A172 (cell line): Measurements from ENCODE around the gene RAB2B. TPM values are rescaled to one million over a fixed set of nuclear protein-coding genes. Genes with fewer than 3 reads are reported as not detected.

ENCODE experiments used
- DNase-seq: peaks from one replicate; pipeline ENCODE4 v3.0.0-alpha.2; 2015; ENCODE audit warnings: low spot score
- total RNA-seq: library from RNA; depleted of rRNA; stranded (reverse); fragments of >200 nt; shearing (Covaris generic); gene quantifications from 2 replicates; pipeline ENCODE4 v1.2.3, GENCODE V29; 2014; rRNA removed

RAB2B gene
- 9.2 and 9.4 TPM in 2 replicates for total RNA-seq

DNA sequence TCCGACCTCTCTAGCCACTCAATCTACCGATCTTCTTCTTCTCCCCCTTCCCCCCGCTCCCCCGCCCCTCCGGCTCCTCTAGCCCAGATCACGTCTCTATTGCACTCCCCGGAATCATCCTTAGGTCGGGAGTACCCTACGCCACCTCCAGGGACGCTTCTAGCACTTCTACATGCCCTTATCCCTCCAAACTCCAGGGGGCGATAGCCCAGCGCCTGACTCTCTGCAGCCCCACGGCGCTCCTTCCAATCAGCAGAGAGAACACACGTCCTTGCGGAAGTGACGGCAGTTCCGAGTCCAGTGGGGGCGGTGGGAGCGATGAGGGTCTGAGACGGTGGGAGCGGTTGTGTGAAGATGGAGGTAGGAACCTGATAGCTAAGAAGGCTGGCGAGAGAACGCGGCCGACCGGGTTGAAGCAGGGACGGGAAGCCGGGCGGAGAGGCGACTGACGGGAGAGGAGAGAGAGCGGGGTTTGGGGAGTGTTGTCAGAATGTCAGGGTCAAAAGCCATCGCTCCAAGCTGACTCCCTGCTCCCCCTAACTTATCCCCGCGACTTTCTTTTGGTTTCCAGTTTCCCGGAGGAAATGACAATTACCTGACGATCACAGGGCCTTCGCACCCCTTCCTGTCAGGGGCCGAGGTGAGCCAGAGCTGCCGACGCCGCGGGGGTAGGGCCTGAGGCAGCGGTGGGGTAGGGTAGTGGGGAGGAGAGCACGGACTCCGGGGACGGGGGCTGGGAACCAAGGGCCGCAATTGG, at the start of gene RAB2B, which contains the start of gene TOX4:
Gene RAB2B (minus strand): TSS at position 35 of the 757 bp plus-strand sequence. CDS start 87 bp downstream, outside the sequence.
Gene TOX4 (plus strand): TSS at position 271 of the 757 bp plus-strand sequence. CDS start 84 bp downstream, at position 355.
- peak; percentile 94 for DNase-seq

DNA sequence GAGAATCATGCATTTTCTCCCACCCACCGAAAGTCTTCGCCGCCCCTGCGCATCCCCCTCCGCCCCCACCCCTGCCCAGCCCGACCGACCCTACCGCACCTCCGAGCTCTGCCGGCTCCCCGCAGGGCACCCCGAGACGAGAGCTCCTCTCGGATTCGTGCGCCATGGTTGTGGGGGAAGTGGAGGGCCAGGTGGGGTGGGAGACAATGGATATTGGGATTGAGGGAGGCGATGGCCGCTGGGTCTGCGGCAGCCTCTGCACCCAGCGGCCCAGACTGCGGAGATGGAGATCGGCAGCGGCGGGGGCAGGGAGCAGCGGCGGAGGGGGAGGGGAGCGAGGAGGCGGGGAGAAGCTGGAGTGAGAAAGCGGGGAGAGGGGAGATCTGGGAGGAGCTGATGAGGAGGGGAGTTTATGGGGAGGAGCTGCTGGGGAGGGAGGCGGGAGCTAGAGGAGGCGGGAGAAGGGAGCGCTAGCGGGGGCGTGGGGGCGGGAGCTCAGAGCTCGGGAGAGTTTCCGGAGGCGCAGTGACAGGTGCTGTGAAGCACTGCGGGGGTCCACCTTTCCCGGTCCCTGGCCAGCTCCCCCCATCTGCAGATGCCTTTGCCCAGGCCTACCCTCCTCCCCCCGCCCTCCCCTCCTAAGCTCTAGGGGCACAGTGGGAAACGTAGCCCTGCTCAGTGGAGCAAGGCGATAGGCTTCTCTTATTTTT, 49.4 kb upstream of the RAB2B start, which contains the start of gene SALL2:
Gene SALL2 (minus strand): TSS at position 385 of the 710 bp plus-strand sequence. CDS start 219 bp downstream, at position 166.
- DNase-seq: peak; percentile 19

DNA sequence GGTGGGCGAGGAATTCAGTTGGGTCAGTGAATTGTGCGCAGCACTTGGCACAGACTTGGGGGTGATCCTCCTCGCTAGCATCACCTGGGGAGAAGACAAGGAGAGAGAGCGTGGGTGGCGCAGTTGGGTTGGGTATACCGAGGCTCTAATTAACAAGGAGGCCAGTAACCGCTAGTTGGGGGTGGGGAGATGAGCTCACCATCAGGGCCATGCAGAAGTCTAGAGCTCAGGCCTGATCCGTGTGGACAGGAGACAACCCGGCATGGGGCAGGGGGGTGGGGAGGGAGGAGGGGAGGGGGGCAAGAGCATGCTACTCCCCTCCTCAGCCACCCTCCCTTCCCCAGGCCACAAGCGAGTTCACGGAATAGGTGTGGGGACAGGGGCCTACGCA, 48.8 kb upstream of the RAB2B start:
- DNase-seq: no peak

DNA sequence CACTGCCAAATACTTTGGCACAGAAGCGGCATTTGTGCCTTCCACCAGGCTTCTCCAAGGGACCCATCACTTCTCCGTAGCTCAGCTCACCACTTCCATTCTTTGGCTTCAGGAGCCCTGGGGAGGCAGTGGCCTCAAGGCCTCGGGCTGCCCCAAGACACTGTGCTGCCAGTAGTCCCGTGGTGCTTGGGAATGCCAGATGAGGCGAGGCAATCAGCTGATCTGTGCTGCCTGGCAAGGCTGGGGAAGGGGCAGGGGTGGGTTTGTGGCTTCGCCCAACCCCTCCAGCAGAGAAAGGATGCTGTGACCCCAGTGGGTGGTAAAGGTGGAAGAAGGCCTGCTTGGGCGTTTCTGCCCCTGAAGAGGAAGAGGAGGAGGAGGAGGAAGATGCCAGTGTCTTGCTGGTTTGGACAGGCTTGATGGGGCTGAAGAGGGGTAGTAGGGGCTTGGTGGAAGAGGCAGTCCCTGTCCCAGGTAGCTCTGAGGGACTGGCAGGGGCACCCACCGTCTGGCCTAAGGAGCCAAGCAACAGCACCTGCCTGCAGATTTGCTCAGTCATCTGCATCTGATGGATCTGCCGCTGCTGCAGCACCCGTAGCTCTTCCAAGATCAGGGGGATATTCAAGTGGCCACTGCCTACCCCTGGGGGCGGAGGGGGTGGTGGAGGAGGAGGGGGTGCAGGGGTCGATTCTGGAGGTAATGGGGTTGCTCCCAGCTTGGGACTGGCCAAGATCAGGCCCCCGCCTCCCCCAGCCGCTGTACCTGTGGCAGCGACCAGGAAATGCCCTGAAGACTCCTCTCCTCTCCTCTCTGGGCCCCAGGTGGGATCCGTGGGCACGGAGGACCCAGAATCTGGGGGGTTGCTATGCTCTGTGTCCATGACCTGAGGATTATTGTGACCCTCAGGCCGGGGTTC, 48.1 kb upstream of the RAB2B start:
- DNase-seq: no peak

DNA sequence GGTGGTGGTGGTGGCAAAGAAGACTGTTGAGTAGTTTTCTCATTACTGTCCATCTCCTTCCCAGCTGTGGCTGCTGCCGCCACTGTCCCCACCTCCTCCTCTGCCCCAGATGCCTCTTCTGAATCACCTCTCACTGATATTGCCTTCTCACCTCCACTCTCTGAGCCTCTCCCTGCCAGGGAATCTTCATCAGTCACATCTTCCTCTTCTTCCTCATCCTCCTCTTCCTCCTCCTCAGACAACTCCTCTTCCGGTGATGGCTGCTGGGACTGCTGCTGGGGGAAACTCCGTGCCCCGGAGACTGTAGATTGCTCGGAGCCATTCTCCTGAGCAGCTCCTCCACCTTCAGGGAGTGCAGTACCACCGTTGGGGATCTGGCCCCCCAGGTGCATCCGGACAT, 46.4 kb upstream of the RAB2B start:
- DNase-seq: no peak

DNA sequence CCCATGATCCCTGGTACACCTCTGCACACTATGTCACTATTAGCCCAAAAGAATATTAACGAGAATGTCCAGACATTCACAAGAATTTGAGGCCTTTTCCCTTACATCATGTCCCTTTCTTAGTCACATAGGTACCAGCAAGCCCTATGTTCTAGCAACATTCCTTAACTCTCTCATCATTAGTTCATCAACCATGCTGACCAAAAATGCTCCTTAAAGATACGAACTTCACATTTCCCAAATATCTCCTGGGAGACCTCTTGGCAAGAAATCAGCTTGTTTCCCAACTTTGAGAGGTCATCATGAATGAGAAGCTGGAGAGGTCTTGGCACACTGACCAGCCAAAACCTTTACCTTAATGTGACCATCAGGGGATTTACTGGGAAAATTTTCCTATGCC, 44.7 kb upstream of the RAB2B start:
- DNase-seq: peak; percentile 8

DNA sequence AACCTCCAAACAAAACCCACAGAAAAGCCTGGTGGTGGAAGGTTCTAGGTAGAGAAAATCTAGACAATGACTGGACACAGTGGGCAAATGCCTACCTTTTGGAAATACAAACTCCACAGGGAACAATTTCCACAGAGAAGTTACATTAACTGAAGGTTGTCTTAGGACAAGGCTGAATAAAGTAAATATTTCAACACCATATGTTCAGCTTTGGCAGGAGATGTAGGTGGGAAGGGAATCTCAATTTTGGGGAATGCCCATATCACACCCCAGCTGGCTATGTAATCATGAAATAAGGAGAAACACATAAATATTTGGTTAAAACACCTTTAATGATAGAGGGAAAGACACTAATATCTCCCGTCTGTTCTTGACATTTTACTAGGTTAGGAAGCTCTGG, 44.0 kb upstream of the RAB2B start:
- no peak for DNase-seq

DNA sequence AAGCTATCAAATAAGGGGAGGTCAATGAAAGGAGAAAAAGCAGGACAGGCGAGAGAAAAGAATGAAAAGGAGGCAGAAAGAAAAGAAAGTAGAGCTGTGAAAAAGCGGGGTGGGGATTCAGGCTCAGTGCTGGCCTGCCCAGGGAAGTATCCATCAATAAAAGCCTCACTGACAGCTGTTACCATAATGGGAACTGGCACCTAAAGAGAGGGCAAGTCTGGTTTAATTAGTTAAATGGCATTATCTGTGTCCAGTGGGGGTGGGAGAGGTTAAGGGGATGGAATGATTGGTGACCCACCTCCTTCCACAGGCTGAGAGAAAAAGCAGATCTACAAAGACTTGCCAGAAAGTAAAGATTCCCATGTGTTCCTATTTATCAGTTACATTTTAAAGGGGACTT, 42.0 kb upstream of the RAB2B start:
- DNase-seq: no peak

DNA sequence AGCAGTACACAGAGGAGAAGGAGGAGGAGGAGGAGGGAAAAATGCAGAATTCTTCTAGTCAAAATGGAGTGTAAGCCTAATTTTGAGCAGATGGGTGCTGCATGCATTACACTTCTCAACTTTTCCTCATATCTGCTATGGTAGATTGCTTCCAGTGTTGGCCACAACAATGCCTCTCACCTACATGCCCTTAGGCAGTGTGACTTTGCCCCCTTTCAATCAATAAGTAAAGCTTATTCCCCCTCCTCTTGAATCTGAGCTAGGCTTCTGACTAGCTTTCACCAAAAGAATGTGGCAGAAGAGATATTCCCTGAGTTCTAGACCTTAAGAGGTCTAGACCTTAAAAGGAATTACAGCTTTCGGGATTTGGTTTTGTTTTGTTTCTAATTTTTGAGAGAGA, 37.6 kb upstream of the RAB2B start:
- no peak for DNase-seq

DNA sequence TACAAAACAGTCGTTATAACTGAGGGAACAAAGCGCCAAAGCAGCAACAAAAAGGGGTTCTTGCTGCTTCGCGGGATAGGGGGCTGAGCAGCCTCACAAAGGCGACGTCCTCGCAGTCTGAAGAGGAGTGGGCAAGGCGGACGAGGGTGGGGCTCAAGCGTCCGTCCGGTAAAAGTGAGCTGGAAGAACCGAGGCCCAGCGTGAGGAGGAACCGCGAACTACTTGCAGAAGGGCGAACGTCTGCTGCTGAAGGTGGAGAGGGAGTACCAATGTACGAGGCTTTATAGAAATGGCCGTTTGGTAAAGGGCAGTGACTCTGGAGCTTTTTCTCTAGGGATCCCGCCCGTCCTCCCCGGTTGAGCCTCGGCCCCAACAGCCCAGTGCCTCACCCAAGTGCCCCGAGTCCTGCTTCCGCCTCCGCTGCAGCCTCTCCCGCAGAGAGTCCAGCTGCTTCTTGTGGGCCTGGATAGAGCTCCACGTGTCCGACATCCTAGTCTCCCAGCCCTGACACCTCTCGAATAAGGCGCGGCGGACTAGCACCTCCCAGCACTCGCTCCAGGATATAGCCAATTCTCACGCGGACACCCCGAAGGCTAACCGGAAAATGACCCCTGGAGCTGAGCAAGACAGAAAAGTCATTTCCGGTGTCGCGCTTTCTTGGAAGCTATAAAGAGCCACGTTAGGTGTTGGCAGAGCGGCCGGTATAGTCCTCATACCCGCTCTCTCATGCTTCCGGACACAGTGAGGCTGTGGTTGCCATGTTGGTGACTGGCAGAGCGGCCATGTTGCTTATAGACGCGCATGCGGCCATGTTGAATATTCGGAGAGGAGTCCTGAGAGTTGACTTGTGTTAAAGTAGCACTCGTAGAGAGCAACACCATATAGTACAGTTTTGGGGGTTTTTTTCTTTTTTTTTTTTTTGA, 34.2 kb upstream of the RAB2B start, which contains the start of gene METTL3:
Gene METTL3 (minus strand): TSS at position 606 of the 923 bp plus-strand sequence. CDS start 117 bp downstream, at position 489.
- peak; percentile 97 for DNase-seq

DNA sequence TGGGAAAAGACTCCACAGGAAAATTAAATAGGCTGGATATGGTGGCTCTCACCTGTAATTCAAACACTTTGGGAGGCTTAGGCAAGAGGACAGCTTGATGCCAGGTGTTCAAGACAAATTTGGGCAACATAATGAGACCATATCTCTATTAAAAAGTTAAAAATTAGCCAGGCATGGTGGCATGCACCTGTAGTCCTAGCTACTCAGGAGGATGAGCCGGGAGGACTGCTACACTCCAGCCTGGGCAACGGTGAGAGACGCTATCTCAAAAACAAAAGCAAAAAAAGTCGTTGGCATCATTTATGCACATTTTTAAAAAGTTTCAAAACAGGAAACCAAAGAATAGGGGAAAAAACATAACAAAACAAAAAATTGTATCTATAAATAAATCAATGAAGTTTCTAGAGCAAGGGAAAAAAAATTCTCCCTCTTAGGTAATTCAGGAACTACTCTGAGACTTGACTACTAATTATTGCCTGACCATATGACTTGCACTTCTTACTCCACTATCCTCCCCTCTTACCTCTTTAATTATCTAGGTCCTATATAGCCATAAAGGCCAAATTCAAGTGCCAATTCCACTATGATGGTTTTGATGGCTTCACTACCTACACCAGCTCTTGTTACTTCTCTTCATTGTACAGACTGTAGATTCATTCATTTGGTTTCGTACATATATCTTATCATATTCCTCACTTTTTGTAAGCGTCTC, 32.8 kb upstream of the RAB2B start:
- DNase-seq: no peak

DNA sequence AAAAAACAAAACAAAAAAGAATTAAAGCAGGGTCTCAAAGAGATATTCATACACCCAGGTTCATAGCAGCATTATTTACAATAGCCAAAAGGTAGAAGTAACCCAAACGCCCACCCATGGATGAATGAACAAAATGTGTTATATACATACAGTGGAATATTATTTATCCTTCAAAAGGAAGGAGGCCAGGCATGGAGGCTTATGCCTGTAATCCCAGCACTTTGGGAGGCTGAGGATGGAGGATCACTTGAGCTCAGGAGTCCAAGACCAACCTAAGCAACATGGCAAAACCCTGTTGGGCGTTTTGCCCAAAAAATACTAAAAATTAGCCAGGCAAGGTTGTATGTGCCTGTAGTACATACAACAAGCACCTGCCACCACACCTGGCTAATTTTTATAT, 29.8 kb upstream of the RAB2B start:
- no peak for DNase-seq

DNA sequence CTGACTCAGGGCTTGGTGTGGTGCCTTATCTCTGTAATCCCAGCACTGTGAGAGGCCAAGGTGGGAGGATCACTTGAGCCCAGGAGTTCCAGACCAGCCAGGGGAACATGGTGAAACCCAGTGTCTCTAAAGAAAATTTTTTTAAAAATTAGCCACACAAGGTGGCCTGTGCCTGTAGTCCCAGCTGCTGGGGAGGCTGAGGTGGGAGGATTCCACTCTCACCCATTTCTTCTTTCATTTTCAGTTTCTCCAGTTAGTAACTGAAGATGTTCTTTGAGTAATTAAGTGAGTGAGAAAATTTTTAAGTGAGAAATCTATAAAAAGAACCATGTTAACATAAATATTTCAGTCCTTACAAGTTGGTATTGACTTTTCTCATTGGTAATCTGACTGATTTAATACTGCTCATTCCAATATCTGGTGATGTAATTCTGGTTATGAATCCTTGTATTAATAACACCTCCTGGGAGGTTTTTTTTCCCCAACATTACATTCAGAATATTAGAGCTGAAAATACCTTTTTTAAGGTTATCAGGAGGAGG, 28.3 kb upstream of the RAB2B start:
- DNase-seq: no peak

DNA sequence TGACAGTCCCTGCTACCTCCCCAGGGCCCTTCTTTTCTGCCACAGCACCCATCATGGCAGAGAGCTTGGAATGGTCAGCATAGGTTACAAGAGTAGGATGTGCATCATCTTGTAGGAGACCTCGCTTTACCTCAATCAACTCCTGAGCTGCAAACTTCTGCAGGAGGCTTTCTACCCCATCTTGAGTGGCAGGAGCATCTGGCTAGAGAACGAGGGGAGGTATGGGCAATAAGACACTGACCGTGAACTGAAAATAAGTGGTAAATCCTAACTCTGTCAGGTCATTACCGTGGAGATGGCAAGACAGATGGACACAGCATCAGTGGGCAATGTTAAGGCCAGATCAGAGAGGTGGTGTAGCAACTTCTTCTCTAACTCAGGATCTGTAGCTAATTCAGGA, 26.6 kb upstream of the RAB2B start:
- no peak for DNase-seq

DNA sequence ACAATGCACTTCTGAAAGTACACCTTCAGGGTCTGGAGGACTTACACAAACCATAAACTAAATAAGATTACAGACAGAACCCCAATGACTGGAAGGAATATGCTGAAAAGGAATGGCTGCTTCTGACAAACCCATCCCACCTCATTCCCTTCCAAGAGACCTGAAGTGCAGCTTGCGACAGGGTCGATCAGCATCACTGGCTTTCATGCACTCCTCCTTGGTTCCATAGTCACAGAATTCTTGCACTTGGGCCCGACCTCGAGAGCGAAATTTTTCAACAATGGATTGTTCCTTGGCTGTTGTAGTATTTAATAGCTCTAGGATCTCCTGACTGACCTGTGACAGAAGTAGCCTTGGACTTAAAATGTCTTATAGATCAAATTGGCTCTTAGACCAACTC, 24.8 kb upstream of the RAB2B start:
- DNase-seq: no peak

DNA sequence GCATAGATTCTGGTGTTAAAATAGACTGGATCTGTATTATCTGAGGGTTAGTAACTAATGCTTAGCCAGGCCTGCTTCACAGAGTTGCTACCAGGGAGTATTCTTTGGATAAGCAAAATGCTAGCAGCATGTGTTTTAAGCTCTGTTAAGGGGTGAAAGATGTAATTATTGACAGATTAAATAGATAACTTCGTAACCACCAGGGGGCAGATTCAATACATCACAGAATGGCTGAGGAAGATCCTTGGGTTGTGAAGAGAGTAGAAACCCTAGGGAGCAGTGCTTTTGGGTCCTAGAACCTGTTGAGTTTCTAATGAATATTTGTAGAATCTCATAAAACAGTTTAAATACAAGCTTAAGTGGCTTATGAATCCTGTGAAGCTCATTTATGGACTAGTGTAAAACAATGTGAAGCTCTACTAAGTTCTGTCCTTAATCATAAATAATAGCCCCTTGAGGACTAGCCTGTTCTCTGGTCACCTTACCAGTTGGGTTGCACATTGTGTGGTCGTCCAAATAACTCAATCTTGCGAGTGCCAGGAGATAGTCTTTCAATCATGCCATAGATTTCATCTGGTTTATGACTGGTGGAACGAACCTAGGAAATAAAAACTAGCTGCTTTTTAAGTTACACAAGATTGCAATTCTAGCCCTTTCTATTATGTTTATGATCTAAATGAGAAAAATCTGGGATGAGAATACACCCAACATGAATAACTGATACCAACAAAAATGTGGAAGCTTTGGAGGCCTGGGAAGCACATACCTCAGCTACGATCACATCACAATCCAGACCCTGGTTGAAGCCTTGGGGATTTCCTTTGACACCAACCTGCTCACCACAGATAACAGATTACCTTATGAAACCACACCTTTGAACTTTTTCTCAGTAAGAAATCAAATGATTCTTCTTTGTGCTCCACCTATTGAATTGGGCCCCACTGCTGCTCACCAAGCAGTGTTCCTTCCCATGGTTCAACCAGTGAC, 22.1 kb upstream of the RAB2B start:
- DNase-seq: no peak

DNA sequence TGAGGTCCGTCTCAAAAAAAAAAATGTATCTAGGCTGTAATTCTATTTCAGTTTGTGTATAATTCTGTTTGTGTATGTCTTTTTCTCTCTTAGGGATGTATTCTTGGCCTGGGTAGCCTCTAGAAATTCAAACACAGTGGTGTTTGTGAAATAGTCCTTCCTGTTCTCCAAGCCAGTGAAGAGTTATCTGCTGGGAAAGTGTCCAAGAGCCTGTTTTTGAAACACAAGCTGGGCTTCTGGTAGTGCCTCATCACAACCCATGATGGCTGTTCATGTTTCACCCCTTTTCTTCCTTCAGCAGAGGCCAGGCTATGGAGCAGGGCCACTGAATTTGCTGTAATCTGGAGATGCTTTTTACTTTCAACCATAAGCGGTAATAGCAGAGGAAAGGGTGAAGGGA, 19.7 kb upstream of the RAB2B start:
- no peak for DNase-seq
